Erythroblast (primary cell): Measurements from ENCODE around the gene LPGAT1.

Source experiments
- GATA1 ChIP-seq: IDR thresholded peaks from 2 replicates; pipeline ENCODE4 v1.6.1; 2011; ENCODE audit warnings: low read depth, mild to moderate bottlenecking, control low read depth, low read length, moderate library complexity
- POLR2A ChIP-seq: IDR thresholded peaks from 2 replicates; pipeline ENCODE4 v1.6.1; 2011; ENCODE audit warnings: mild to moderate bottlenecking, low read length

DNA sequence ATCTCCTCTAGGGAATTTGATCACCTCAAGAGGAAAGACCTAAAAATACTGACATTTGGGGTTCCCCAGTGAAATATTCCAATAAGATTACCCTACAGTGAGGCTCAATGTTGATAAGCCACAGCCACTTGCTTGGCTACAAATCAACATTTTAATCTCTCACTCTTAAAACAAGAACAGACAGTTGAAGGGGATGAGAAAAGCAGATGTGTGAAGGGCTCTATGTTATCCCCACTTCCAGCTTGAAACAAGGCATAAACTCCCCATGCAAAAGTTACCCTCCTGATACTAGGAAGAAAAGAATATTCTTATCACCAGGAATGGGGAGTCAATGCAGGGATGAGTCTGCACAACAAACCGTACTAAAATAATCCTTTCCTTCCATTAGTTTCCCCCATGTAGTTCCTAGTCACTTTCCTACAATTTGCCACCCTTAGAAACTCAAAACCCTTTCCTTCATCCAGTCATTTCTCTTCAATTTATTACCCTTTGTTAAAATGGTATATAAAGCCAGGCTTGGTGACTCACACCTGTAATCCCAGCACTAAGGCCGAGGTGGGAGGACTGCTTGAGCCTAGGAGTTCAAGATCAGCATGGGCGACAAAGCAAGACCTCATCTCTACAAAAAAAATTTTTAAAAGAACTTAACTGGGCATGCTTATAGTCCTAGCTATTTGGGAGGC lies 29.5 kb downstream of the LPGAT1 start:
- TF ChIP-seq POLR2A: no peak
- TF ChIP-seq GATA1: no peak
